Measurements from ENCODE around the gene DNAJC11. TPM values are rescaled to one million over a fixed set of nuclear protein-coding genes. Genes with fewer than 3 reads are reported as not detected.
"Not testable (repeated sequence)": the region's sequence is repeated elsewhere in the genome, so short reads cannot be mapped to it uniquely, and the experiment has no call there.

The DNAJC11 gene
- total RNA-seq, 1 experiment from 2014 or later: 106 TPM

- Histone ChIP-seq H3K4me3 (ENCODE audit: low read depth, low read length, poor library complexity, severe bottlenecking) (no peak overlapping the region), H3K27ac (ENCODE audit: low read depth, low read length, poor library complexity, severe bottlenecking) (no peak overlapping the region), H3K27me3 (replicated peaks; ENCODE audit: insufficient read depth, low read depth, low read length, poor library complexity) (peaks cover 33% of the 10 kb centered on the region), H3K9me3 (ENCODE audit: low read depth, low read length, poor library complexity, severe bottlenecking) (no peaks in the 10 kb centered on the region), H3K36me3 (ENCODE audit: insufficient read depth, low read length, poor library complexity, severe bottlenecking) (no peaks in the 10 kb centered on the region), H3K4me1 (ENCODE audit: insufficient read depth, low read length, poor library complexity, severe bottlenecking) (no peaks in the 10 kb centered on the region)
- DNase-seq (ENCODE audit: low spot score): no peak
- POLR2A ChIA-PET (ENCODE audit: low non-redundant PET): interaction anchor here (0.6 kb wide), 1 partner anchor 430 kb away, joined by 4 read pairs; no protein-coding TSS in a partner anchor
- CTCF ChIA-PET: no interaction called here
- TF ChIP-seq CTCF (conservative IDR thresholded peaks at IDR 0.05; ENCODE audit: low read depth, low read length) (no peak), EZH2 (IDR thresholded peaks at IDR 0.05; ENCODE audit: borderline replicate concordance, low read depth, low read length, poor library complexity, severe bottlenecking) (no peak)
- no TSS peak for BruUV-seq (replicated peaks)
- intact Hi-C loops (cut with micrococcal nuclease; ENCODE audit: unreplicated experiment): no loop called here
Observed at GRCh38 chr1:6745073-6745472, 43.5 kb upstream of the DNAJC11 start.

- no TSS peak for BruUV-seq (replicated peaks)
- ChIA-PET CTCF (no interaction called here), POLR2A (ENCODE audit: low non-redundant PET) (no interaction called here)
- DNase-seq (ENCODE audit: low spot score): no peak
- Histone ChIP-seq H3K4me1 (ENCODE audit: insufficient read depth, low read length, poor library complexity, severe bottlenecking) (no peaks in the 10 kb centered on the region), H3K4me3 (ENCODE audit: low read depth, low read length, poor library complexity, severe bottlenecking) (no peak overlapping the region), H3K27me3 (replicated peaks; ENCODE audit: insufficient read depth, low read depth, low read length, poor library complexity) (peaks cover 21% of the 10 kb centered on the region), H3K27ac (ENCODE audit: low read depth, low read length, poor library complexity, severe bottlenecking) (no peak overlapping the region), H3K36me3 (ENCODE audit: insufficient read depth, low read length, poor library complexity, severe bottlenecking) (no peaks in the 10 kb centered on the region), H3K9me3 (ENCODE audit: low read depth, low read length, poor library complexity, severe bottlenecking) (no peaks in the 10 kb centered on the region)
- intact Hi-C loops (cut with micrococcal nuclease; ENCODE audit: unreplicated experiment): no loop called here
- no peak for TF ChIP-seq CTCF (conservative IDR thresholded peaks at IDR 0.05; ENCODE audit: low read depth, low read length)
- no peak for TF ChIP-seq EZH2 (IDR thresholded peaks at IDR 0.05; ENCODE audit: borderline replicate concordance, low read depth, low read length, poor library complexity, severe bottlenecking)
Observed at GRCh38 chr1:6743189-6744101, 41.8 kb upstream of the DNAJC11 start.

- intact Hi-C loops (cut with micrococcal nuclease; ENCODE audit: unreplicated experiment); H3K4me3 ChIP-seq (ENCODE audit: low read depth, low read length, poor library complexity, severe bottlenecking); CTCF ChIA-PET; POLR2A ChIA-PET (ENCODE audit: low non-redundant PET); H3K27ac ChIP-seq (ENCODE audit: low read depth, low read length, poor library complexity, severe bottlenecking); H3K36me3 ChIP-seq (ENCODE audit: insufficient read depth, low read length, poor library complexity, severe bottlenecking); H3K4me1 ChIP-seq (ENCODE audit: insufficient read depth, low read length, poor library complexity, severe bottlenecking); H3K9me3 ChIP-seq (ENCODE audit: low read depth, low read length, poor library complexity, severe bottlenecking); BruUV-seq (replicated peaks): not testable (repeated sequence)
- H3K27me3 ChIP-seq (replicated peaks; ENCODE audit: insufficient read depth, low read depth, low read length, poor library complexity): peaks cover 14% of the 10 kb centered on the region
- DNase-seq (ENCODE audit: low spot score): peak; percentile 32
Observed at GRCh38 chr1:6742676-6743188, 41.1 kb upstream of the DNAJC11 start.

All from A673 (cell line).